GM18511 (cell line): ENCODE results near the gene FBXO11.
"Not testable (repeated sequence)": the region's sequence is repeated elsewhere in the genome, so short reads cannot be mapped to it uniquely, and the experiment has no call there.

ENCODE experiments used
- ATAC-seq: cut with Tn5 transposase; IDR thresholded peaks from one replicate; pipeline ENCODE4 v1.9.1; 2021; ENCODE audit warnings: mild to moderate bottlenecking, moderate library complexity; ENCODE audit not compliant: unreplicated experiment

Gene FBXO11

GRCh38 chr2:47862949-47863348 lies 43.3 kb downstream of the FBXO11 start:
- ATAC-seq = no peak

- ATAC-seq = not testable (repeated sequence)
Measured at GRCh38 chr2:47853067-47853777, 53.1 kb downstream of the FBXO11 start.

GRCh38 chr2:47850198-47850597 lies 56.1 kb downstream of the FBXO11 start:
- no peak for ATAC-seq

DNA sequence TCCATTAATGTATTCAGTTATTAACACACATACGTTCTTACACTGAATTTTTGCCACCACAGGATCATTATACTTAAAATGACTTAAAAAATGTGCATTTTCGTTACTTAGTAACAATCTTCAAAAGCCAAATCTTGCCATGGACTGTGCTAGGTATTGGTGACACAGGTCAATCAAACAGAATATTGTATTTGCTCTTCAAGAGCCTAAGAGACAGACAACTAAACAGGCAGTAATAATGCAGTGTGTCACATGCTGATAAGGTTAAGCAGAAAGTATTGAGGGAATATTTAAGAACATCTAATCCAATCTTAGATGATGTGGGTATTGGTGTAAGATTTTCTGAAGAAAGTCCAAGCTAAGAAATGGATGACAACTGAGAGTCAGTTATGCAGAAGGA lies 56.9 kb downstream of the FBXO11 start:
- ATAC-seq = no peak

DNA sequence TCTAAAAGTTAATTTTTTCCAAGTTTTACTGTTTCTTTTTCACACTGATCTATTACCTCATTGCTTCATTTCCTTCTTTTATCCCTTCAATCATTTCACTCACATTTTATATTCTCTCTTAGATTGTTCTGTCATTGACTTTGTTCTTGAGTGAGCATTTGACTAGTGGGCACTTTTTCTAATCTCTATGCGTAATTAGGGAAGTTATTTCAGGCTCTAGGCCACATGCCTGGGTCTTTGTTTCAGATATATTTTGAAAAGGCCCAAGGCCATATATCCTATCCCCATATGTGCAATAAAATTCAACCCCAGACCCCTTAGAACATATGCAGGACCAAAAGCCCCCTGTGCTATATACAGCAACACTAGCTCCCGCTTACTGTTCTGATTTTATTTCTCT lies 62.1 kb downstream of the FBXO11 start:
- ATAC-seq = no peak

- ATAC-seq = no peak
Measured at GRCh38 chr2:47843407-47843806, 62.9 kb downstream of the FBXO11 start.

DNA sequence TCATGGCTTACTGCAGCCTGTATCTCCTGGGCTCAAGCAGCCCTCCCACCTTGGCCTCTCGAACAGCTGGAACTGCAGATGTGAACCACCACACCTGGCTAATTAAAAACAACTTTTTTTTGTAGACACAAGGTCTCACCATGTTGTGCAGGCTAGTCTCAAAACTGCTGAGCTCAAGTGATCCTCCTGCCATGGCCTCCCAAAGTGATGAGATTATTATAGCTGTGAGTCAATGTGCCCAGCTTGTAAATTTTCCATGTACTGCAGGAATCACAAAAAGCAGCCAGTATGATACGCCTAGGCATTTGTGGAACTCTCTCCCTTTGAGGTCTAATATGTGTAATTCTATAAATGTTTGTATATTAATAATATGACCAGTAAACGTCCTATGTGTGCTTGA lies 63.5 kb downstream of the FBXO11 start:
- no peak for ATAC-seq

DNA sequence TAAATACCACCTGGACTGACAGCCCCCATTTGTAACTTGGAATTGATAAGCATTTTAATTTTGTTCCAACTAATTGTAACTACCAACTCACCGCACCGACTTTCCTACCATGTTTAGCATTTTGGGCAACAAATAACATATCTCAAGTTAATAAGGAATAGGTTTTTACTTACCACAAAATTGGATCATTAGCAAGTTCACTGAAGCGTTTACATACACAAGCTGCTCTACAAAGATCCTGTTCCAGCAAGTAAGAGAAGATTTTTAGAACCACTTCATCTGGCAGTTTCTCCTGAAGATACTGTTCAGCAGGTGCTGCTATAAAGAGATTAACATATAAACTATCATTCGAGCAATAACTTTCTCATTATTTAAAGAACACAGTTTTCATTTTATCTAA lies 67.6 kb downstream of the FBXO11 start:
- ATAC-seq = no peak

- ATAC-seq = no peak
Measured at GRCh38 chr2:47838249-47838648, 68.0 kb downstream of the FBXO11 start.

DNA sequence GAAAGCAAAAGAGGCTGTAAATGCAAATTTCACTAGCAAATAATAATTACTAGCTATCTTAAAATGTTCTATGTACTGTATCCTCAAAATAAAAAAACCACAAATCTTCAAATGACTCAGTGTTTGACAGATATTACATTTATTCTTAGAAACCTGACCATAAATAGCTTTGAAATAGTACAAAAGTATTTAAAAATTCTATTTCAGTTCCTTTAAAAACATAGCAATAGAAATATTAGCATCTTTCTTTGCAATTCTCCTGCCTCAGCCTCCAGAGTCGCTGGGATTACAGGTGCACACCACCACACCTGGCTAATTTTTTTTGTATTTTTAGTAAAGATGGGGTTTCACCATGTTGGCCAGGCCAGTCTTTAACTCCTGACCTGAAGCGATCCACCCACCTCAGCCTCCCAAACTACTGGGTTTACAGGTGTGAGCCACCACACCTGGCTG lies 72.8 kb downstream of the FBXO11 start:
- ATAC-seq = peak; percentile 87

DNA sequence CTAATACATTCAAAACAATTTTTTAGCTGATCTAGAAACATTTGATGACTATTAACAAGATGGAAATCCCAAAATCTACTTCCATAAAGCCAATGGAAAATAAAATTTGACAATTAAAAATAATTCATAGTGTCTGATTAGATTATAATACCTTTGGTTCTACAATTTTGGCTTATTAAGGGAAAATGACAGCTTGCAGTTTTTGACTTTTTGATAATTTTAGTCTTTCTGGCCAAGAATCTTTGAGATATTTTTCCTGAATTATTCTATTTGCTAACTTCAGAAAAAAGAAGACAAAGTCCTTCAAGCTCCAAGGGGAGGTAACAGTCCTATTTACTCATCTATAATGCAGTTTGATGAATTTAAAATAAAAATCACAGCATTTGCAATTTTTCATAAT lies 83.8 kb downstream of the FBXO11 start:
- ATAC-seq = no peak

DNA sequence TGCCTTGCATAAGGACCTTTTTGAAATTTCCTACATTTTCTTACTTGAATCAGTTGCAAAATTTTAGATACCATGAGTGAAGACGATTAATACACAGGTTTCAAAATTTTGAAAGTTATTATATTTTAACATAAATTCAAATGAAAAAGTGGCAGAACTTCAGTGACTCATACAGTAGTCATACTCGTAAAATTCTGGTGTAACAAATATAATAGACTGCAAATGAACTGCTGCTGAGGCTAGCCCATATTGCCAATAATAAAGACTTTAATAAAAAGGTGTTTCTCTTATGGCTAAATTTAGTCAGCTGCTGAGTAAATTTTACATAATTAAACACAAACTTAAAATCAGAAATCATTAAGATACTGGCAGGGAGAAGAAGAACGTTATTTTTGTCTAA lies 86.5 kb downstream of the FBXO11 start:
- ATAC-seq = no peak

DNA sequence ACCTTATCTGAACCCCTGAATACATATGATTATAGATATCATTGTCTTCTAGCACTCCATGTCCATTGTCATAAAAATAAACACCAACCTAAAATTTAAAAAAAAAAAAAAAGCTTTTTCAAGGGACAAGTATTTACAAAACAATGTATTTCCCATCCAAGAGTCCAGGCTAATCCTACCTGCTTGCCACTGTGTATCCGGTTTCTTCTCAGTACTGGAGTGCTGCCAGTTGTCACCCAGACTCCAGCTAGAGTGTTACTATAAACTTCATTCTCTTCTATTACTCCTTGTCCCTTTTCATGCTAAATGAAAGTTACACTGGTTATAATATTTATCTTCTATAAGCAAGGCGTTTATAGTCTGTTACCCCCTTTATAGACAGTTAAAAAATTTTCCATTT lies 87.5 kb downstream of the FBXO11 start:
- no peak for ATAC-seq

- ATAC-seq = no peak
Measured at GRCh38 chr2:47815764-47816163, 90.5 kb downstream of the FBXO11 start.

DNA sequence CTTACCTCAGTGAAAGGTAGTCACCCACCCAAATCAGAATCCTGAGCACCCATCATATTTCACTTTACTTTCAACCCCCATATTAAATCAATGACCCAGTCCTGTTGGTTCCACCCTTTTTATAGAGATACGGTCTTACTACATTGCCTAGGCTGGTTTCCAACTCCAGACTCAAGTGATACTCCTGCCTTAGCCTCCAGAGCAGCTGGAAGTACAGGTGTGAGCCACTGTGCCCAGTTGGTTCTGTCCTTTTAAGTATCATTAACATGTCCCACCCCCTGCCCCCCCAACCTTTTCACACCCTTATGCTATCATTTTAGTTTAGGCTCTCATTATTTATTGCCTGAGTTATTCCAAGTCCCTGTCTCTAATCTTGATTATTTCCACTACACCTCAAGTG lies 94.6 kb downstream of the FBXO11 start:
- ATAC-seq = no peak

- no peak for ATAC-seq
Measured at GRCh38 chr2:47810850-47811249, 95.4 kb downstream of the FBXO11 start.

DNA sequence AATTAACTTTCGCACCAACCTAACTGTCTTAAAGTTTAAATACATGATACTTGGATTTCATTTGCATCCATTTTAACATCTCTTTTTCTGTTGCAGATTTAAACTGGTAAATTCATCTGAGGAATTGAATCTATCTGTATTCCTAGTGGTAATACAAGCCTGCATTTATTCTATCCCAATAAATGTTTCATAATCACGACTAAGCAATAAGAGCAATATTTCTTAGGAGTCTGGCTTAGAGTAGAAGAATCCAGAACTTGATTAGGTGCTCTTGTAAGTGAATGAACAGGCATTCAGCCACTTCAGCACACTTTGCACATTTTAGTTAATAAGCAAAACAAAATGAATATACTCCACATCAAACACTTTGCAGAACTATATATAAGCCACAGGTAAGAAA lies 96.4 kb downstream of the FBXO11 start:
- no peak for ATAC-seq

- ATAC-seq = no peak
Measured at GRCh38 chr2:47808614-47809013, 97.7 kb downstream of the FBXO11 start.

GRCh38 chr2:47805850-47806249 lies 100.4 kb downstream of the FBXO11 start:
- ATAC-seq = no peak

- no peak for ATAC-seq
Measured at GRCh38 chr2:47803770-47804169, 102.5 kb downstream of the FBXO11 start.

DNA sequence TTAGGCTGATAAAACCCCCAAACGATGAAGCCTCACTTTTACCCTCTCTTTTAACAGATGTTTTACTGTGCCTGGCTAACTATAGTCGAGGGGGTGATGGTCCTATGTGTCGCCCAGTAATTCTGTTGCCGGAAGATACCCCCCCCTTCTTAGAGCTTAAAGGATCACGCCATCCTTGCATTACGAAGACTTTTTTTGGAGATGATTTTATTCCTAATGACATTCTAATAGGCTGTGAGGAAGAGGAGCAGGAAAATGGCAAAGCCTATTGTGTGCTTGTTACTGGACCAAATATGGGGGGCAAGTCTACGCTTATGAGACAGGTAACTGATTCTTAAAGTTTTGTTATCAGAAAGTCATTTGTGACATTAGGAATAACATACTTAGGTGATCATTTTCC lies 102.9 kb downstream of the FBXO11 start:
- ATAC-seq = no peak

DNA sequence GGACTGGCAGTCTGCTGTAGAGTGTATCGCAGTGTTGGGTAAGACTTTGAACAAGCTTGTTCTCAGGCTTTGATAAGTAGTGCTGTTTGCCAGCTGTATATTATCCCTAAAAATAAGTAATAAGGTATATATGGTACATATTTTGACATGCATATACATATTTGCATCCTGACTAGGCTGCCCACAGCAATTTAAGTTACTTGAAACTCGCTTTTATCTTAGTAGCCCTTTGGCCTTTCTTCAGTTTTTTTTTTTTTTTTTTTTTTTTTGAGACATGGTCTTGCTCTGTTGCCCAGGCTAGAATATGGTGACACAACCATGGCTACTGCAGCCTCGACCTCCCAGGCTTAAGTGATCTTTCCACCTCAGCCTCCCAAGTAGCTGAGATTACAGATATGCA lies 105.2 kb downstream of the FBXO11 start:
- ATAC-seq = no peak

- ATAC-seq = no peak
Measured at GRCh38 chr2:47799031-47799609, 107.2 kb downstream of the FBXO11 start.
